Breast epithelium (tissue), 3 donors: Measurements from ENCODE around the gene LEP.

ENCODE experiments used
- CTCF ChIP-seq, 3 donors: fragments of 450-650 bp; IDR thresholded peaks; one replicate each; pipeline ENCODE4 v1.5.1; 2016 to 2017; ENCODE audit warnings: antibody characterized with exemption in 3 of 3, mild to moderate bottlenecking in 3 of 3, moderate library complexity in 3 of 3
- POLR2A ChIP-seq: fragments of 450-650 bp; IDR thresholded peaks from one replicate; pipeline ENCODE4 v1.6.1; 2016; ENCODE audit warnings: antibody characterized with exemption, mild to moderate bottlenecking, moderate library complexity
- POLR2AphosphoS5 ChIP-seq, 3 donors: sonication (generic); formaldehyde crosslinking; IDR thresholded peaks; one replicate each; pipeline ENCODE4 v1.6.1; 2017; ENCODE audit warnings: antibody characterized with exemption in 3 of 3

GRCh38 chr7:128274246-128274883 is 33.3 kb downstream of the LEP start:
- TF ChIP-seq POLR2A (no peak), CTCF (IDR thresholded peaks at IDR 0.05) (no peak), POLR2AphosphoS5 (IDR thresholded peaks at IDR 0.05) (no peak)
